Measurements from ENCODE around the gene CACNA1G.

- TF ChIP-seq EZH2 (IDR thresholded peaks at IDR 0.05; ENCODE audit: low read length) (no peak), CTCF (optimal IDR thresholded peaks at IDR 0.05 in 1 of 3, IDR thresholded peaks at IDR 0.05 in 1 of 3, conservative IDR thresholded peaks at IDR 0.05 in 1 of 3; ENCODE audit: extremely low read depth in 1 of 3, insufficient read depth in 2 of 3, low read length in 3 of 3) (no peak)
These were observed 75.1 kb downstream of the CACNA1G start for GRCh38 chr17:50635732-50635981.
